ENCODE results near the gene DNAJC13. TPM values are rescaled to one million over a fixed set of nuclear protein-coding genes. Genes with fewer than 3 reads are reported as not detected.
A peak's percentile ranks its signal among the peaks of the same experiment; 100 is the strongest.

Gene DNAJC13
- total RNA-seq, 1 experiment from 2014 or later: 28.5 TPM

DNA sequence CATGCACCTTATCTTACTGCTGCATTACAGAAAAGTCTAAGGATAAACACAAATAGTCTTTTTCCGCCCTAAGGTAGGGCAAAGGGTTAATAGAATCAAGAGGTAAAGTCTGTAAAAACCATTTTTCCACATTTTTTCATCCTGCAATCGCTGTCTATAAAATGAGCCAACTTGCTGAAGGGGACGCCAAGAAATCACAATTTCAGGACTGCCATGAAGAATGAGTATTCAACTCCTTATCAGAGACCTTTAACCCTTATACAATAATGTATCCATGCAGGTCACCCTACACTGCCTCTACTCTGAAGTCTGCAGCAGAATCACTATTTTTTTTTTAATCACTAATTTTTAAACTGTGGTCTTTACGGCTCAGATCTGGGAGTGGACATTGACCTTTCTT, 1.1 kb upstream of the DNAJC13 start:
- DNase-seq (ENCODE audit: low spot score) (no peak), ATAC-seq (no peak)
- Mint-ChIP-seq H3K36me3 (peaks cover 3% of the 10 kb centered on the region; the same call in 1 of the 2 replicates), H3K27ac (no peak overlapping the region), H3K4me3 (peak overlapping the region; percentile 100), H3K27me3 (ENCODE audit: low read depth) (peaks cover 21% of the 10 kb centered on the region), H3K9me3 (no peaks in the 10 kb centered on the region), H3K4me1 (peaks cover 18% of the 10 kb centered on the region)
- ChIA-PET POLR2A (no interaction called here), CTCF (no interaction called here)
- TF ChIP-seq, protein P1, sequence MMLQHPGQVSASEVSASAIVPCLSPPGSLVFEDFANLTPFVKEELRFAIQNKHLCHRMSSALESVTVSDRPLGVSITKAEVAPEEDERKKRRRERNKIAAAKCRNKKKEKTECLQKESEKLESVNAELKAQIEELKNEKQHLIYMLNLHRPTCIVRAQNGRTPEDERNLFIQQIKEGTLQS (CRISPR knock-in tag; conservative IDR thresholded peaks at IDR 0.05): no peak
- TF ChIP-seq AFF4 (CRISPR knock-in tag; IDR thresholded peaks at IDR 0.05; ENCODE audit: borderline replicate concordance): no peak
- TF ChIP-seq HMGA2 (CRISPR knock-in tag; IDR thresholded peaks at IDR 0.05): no peak
- TF ChIP-seq GABPB1 (CRISPR knock-in tag; IDR thresholded peaks at IDR 0.05): no peak
- TF ChIP-seq, protein P2, sequence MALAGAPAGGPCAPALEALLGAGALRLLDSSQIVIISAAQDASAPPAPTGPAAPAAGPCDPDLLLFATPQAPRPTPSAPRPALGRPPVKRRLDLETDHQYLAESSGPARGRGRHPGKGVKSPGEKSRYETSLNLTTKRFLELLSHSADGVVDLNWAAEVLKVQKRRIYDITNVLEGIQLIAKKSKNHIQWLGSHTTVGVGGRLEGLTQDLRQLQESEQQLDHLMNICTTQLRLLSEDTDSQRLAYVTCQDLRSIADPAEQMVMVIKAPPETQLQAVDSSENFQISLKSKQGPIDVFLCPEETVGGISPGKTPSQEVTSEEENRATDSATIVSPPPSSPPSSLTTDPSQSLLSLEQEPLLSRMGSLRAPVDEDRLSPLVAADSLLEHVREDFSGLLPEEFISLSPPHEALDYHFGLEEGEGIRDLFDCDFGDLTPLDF (CRISPR knock-in tag; IDR thresholded peaks at IDR 0.05): no peak
- TF ChIP-seq ZNF317 (CRISPR knock-in tag; IDR thresholded peaks at IDR 0.05; ENCODE audit: borderline replicate concordance, low read depth): no peak
- no peak for TF ChIP-seq FOXK1 (CRISPR knock-in tag; IDR thresholded peaks at IDR 0.05)
- TF ChIP-seq, protein P3, sequence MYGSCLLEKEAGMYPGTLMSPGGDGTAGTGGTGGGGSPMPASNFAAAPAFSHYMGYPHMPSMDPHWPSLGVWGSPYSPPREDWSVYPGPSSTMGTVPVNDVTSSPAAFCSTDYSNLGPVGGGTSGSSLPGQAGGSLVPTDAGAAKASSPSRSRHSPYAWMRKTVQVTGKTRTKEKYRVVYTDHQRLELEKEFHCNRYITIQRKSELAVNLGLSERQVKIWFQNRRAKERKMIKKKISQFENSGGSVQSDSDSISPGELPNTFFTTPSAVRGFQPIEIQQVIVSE (CRISPR knock-in tag; IDR thresholded peaks at IDR 0.05; ENCODE audit: borderline replicate concordance): no peak

- Mint-ChIP-seq H3K27ac (peak overlapping the region; percentile 99), H3K4me3 (peak overlapping the region; percentile 100), H3K4me1 (peaks cover 14% of the 10 kb centered on the region), H3K27me3 (ENCODE audit: low read depth) (peaks cover 21% of the 10 kb centered on the region), H3K9me3 (no peaks in the 10 kb centered on the region), H3K36me3 (peaks cover 3% of the 10 kb centered on the region; the same call in 1 of the 2 replicates)
- ATAC-seq: peak; percentile 54
- ChIA-PET POLR2A (interaction anchor here (0.8 to 1.8 kb wide), 3 partner anchors 22 to 36 kb away, joined by 3 to 12 read pairs (median 3); no protein-coding TSS in a partner anchor), CTCF (interaction anchor here (0.7 to 1.8 kb wide), 9 partner anchors 18 to 242 kb away, joined by 3 to 7 read pairs (median 4); partner anchors contain the start of genes ACAD11 and UBA5)
- peak; percentile 49 for DNase-seq (ENCODE audit: low spot score)
- TF ChIP-seq RORB (CRISPR knock-in tag; IDR thresholded peaks at IDR 0.05): no peak
- TF ChIP-seq, protein P4, sequence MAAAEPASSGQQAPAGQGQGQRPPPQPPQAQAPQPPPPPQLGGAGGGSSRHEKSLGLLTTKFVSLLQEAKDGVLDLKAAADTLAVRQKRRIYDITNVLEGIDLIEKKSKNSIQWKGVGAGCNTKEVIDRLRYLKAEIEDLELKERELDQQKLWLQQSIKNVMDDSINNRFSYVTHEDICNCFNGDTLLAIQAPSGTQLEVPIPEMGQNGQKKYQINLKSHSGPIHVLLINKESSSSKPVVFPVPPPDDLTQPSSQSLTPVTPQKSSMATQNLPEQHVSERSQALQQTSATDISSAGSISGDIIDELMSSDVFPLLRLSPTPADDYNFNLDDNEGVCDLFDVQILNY (CRISPR knock-in tag; IDR thresholded peaks at IDR 0.05): no peak
- no peak for TF ChIP-seq JUN (CRISPR knock-in tag; IDR thresholded peaks at IDR 0.05)
- no peak for TF ChIP-seq JAZF1 (CRISPR knock-in tag; IDR thresholded peaks at IDR 0.05)
- no peak for TF ChIP-seq STAT6 (CRISPR knock-in tag; conservative IDR thresholded peaks at IDR 0.05; ENCODE audit: low read depth)
- TF ChIP-seq ZNF138 (CRISPR knock-in tag; conservative IDR thresholded peaks at IDR 0.05): no peak
- TF ChIP-seq NR2C2 (CRISPR knock-in tag; IDR thresholded peaks at IDR 0.05): no peak
- no peak for TF ChIP-seq HMGXB4 (CRISPR knock-in tag; IDR thresholded peaks at IDR 0.05)
- TF ChIP-seq ZNF671 (CRISPR knock-in tag; IDR thresholded peaks at IDR 0.05): no peak
- TF ChIP-seq ATF1 (CRISPR knock-in tag; IDR thresholded peaks at IDR 0.05): no peak
- no peak for TF ChIP-seq GABPB1 (CRISPR knock-in tag; IDR thresholded peaks at IDR 0.05)
- TF ChIP-seq SOX15 (CRISPR knock-in tag; IDR thresholded peaks at IDR 0.05): no peak
- no peak for TF ChIP-seq CREM (CRISPR knock-in tag; IDR thresholded peaks at IDR 0.05)
These were observed 551 bp downstream of the DNAJC13 start for GRCh38 chr3:132417695-132418411.
